ENCODE results near the gene GPR17. TPM values are rescaled to one million over a fixed set of nuclear protein-coding genes. Genes with fewer than 3 reads are reported as not detected.

GPR17 gene
- total and polyA plus RNA-seq, 7 experiments from 2014 or later: not detected

- Mint-ChIP-seq H3K4me1 (peaks cover 0 to 16% (median 7%) of the 10 kb centered on the region in 7 donors), H3K27me3 (peaks cover 0 to 4% (median 0%) of the 10 kb centered on the region in 5 donors), H3K27ac (no peak overlapping the region), H3K9me3 (peaks cover 0 to 32% (median 9%) of the 10 kb centered on the region in 11 donors), H3K36me3 (peaks cover 3 to 14% (median 9%) of the 10 kb centered on the region in 5 donors), H3K4me3 (no peak overlapping the region)
- Histone ChIP-seq H3K36me3 (ENCODE audit: control insufficient read depth in 2 of 3, insufficient read depth in 3 of 3, low read length in 3 of 3) (no peaks in the 10 kb centered on the region), H3K9me3 (ENCODE audit: control insufficient read depth in 2 of 3, low read length in 3 of 3) (peaks cover 0 to 5% (median 0%) of the 10 kb centered on the region in 3 experiments), H3K27me3 (ENCODE audit: control insufficient read depth in 2 of 2, insufficient read depth in 2 of 2, low read length in 2 of 2) (no peaks in the 10 kb centered on the region), H3K27ac (ENCODE audit: low read depth, low read length) (no peak overlapping the region), H3K4me3 (ENCODE audit: low read length) (no peak overlapping the region), H3K4me1 (ENCODE audit: control insufficient read depth in 2 of 2, insufficient read depth in 2 of 2, low read length in 2 of 2) (peaks cover 0 to 11% of the 10 kb centered on the region in 2 donors)
- DNase-seq (no peak), ATAC-seq (peak; percentile 27)
- intact Hi-C loops (cut with micrococcal nuclease): no loop called here
- ChIA-PET POLR2A (no interaction called here), CTCF (no interaction called here)
Observed at GRCh38 chr2:127609031-127609751, 36.8 kb upstream of the GPR17 start.

GRCh38 chr2:127609818-127610217, 36.1 kb upstream of the GPR17 start:
- intact Hi-C loops (cut with micrococcal nuclease): no loop called here
- no peak overlapping the region for H3K4me3 ChIP-seq (ENCODE audit: low read length)
- Mint-ChIP-seq H3K4me3 (no peak overlapping the region), H3K4me1 (peaks cover 0 to 16% (median 4%) of the 10 kb centered on the region in 7 donors), H3K36me3 (peaks cover 3 to 14% (median 9%) of the 10 kb centered on the region in 5 donors), H3K9me3 (peaks cover 0 to 32% (median 9%) of the 10 kb centered on the region in 11 donors), H3K27ac (no peak overlapping the region), H3K27me3 (peaks cover 0 to 4% (median 0%) of the 10 kb centered on the region in 5 donors)
- peaks cover 0 to 5% (median 0%) of the 10 kb centered on the region in 3 experiments for H3K9me3 ChIP-seq (ENCODE audit: control insufficient read depth in 2 of 3, low read length in 3 of 3)
- no peaks in the 10 kb centered on the region for H3K36me3 ChIP-seq (ENCODE audit: control insufficient read depth in 2 of 3, insufficient read depth in 3 of 3, low read length in 3 of 3)
- H3K27ac ChIP-seq (ENCODE audit: low read depth, low read length): no peak overlapping the region
- CTCF ChIA-PET: no interaction called here
- no peaks in the 10 kb centered on the region for H3K27me3 ChIP-seq (ENCODE audit: control insufficient read depth in 2 of 2, insufficient read depth in 2 of 2, low read length in 2 of 2)
- ATAC-seq (no peak), DNase-seq (no peak)
- POLR2A ChIA-PET: no interaction called here
- H3K4me1 ChIP-seq (ENCODE audit: control insufficient read depth in 2 of 2, insufficient read depth in 2 of 2, low read length in 2 of 2): peaks cover 0 to 11% of the 10 kb centered on the region in 2 donors

- no peaks in the 10 kb centered on the region for H3K27me3 ChIP-seq (ENCODE audit: control insufficient read depth in 2 of 2, insufficient read depth in 2 of 2, low read length in 2 of 2)
- H3K4me1 ChIP-seq (ENCODE audit: control insufficient read depth in 2 of 2, insufficient read depth in 2 of 2, low read length in 2 of 2): peaks cover 0 to 11% of the 10 kb centered on the region in 2 donors
- Mint-ChIP-seq H3K27ac (no peak overlapping the region), H3K9me3 (peaks cover 0 to 32% (median 9%) of the 10 kb centered on the region in 11 donors), H3K4me3 (no peak overlapping the region), H3K36me3 (peaks cover 3 to 14% (median 9%) of the 10 kb centered on the region in 5 donors), H3K27me3 (peaks cover 0 to 4% (median 0%) of the 10 kb centered on the region in 5 donors), H3K4me1 (peaks cover 0 to 24% (median 11%) of the 10 kb centered on the region in 7 donors)
- ATAC-seq (no peak), DNase-seq (no peak)
- intact Hi-C loops (cut with micrococcal nuclease): no loop called here
- H3K27ac ChIP-seq (ENCODE audit: low read depth, low read length): no peak overlapping the region
- ChIA-PET POLR2A (no interaction called here), CTCF (interaction anchor here (2.2 kb wide), 1 partner anchor 30 kb away, joined by 6 read pairs; no protein-coding TSS in a partner anchor)
- H3K4me3 ChIP-seq (ENCODE audit: low read length): no peak overlapping the region
- H3K9me3 ChIP-seq (ENCODE audit: control insufficient read depth in 2 of 3, low read length in 3 of 3): peaks cover 0 to 5% (median 0%) of the 10 kb centered on the region in 3 experiments
- no peaks in the 10 kb centered on the region for H3K36me3 ChIP-seq (ENCODE audit: control insufficient read depth in 2 of 3, insufficient read depth in 3 of 3, low read length in 3 of 3)
Observed at GRCh38 chr2:127610561-127610960, 35.4 kb upstream of the GPR17 start.

- no peak overlapping the region for H3K27ac Mint-ChIP-seq
- H3K27me3 Mint-ChIP-seq: peaks cover 0 to 9% (median 0%) of the 10 kb centered on the region in 5 donors
- no peak for ATAC-seq
- DNase-seq: no peak
- POLR2A ChIA-PET: no interaction called here
- Histone ChIP-seq H3K27ac (ENCODE audit: low read depth, low read length) (no peak overlapping the region), H3K36me3 (ENCODE audit: control insufficient read depth in 2 of 3, insufficient read depth in 3 of 3, low read length in 3 of 3) (no peaks in the 10 kb centered on the region), H3K4me1 (ENCODE audit: control insufficient read depth in 2 of 2, insufficient read depth in 2 of 2, low read length in 2 of 2) (peaks cover 0 to 13% of the 10 kb centered on the region in 2 donors), H3K27me3 (ENCODE audit: control insufficient read depth in 2 of 2, insufficient read depth in 2 of 2, low read length in 2 of 2) (no peaks in the 10 kb centered on the region), H3K9me3 (ENCODE audit: control insufficient read depth in 2 of 3, low read length in 3 of 3) (peaks cover 0 to 5% (median 0%) of the 10 kb centered on the region in 3 experiments), H3K4me3 (ENCODE audit: low read length) (no peak overlapping the region)
- peaks cover 3 to 14% (median 9%) of the 10 kb centered on the region in 5 donors for H3K36me3 Mint-ChIP-seq
- CTCF ChIA-PET: interaction anchor here (0.7 to 2.2 kb wide), 2 partner anchors 9 to 29 kb away, joined by 4 to 6 read pairs; no protein-coding TSS in a partner anchor
- H3K9me3 Mint-ChIP-seq: peaks cover 0 to 32% (median 9%) of the 10 kb centered on the region in 11 donors
- H3K4me3 Mint-ChIP-seq: no peak overlapping the region
- intact Hi-C loops (cut with micrococcal nuclease): no loop called here
- peaks cover 7 to 31% (median 19%) of the 10 kb centered on the region in 7 donors for H3K4me1 Mint-ChIP-seq
Observed at GRCh38 chr2:127611076-127611925, 34.7 kb upstream of the GPR17 start.

GRCh38 chr2:127612111-127612822, 33.7 kb upstream of the GPR17 start:
- no peaks in the 10 kb centered on the region for H3K36me3 ChIP-seq (ENCODE audit: control insufficient read depth in 2 of 3, insufficient read depth in 3 of 3, low read length in 3 of 3)
- intact Hi-C loops (cut with micrococcal nuclease): no loop called here
- H3K27ac ChIP-seq (ENCODE audit: low read depth, low read length): no peak overlapping the region
- peaks cover 3 to 14% (median 9%) of the 10 kb centered on the region in 5 donors for H3K36me3 Mint-ChIP-seq
- no peak overlapping the region for H3K4me3 ChIP-seq (ENCODE audit: low read length)
- peaks cover 0 to 18% (median 0%) of the 10 kb centered on the region in 5 donors for H3K27me3 Mint-ChIP-seq
- H3K4me1 ChIP-seq (ENCODE audit: control insufficient read depth in 2 of 2, insufficient read depth in 2 of 2, low read length in 2 of 2): peaks cover 0 to 17% of the 10 kb centered on the region in 2 donors
- no peak for ATAC-seq
- peaks cover 0 to 32% (median 9%) of the 10 kb centered on the region in 11 donors for H3K9me3 Mint-ChIP-seq
- POLR2A ChIA-PET: interaction anchor here (0.8 kb wide), 1 partner anchor 265 kb away, joined by 3 read pairs; no protein-coding TSS in a partner anchor
- H3K9me3 ChIP-seq (ENCODE audit: control insufficient read depth in 2 of 3, low read length in 3 of 3): peaks cover 0 to 5% (median 0%) of the 10 kb centered on the region in 3 experiments
- H3K4me1 Mint-ChIP-seq: peaks cover 8 to 41% (median 28%) of the 10 kb centered on the region in 7 donors
- CTCF ChIA-PET: interaction anchor here (0.7 to 2.2 kb wide), 2 partner anchors 10 to 28 kb away, joined by 4 to 6 read pairs; no protein-coding TSS in a partner anchor
- no peak overlapping the region for H3K4me3 Mint-ChIP-seq
- H3K27me3 ChIP-seq (ENCODE audit: control insufficient read depth in 2 of 2, insufficient read depth in 2 of 2, low read length in 2 of 2): no peaks in the 10 kb centered on the region
- no peak overlapping the region for H3K27ac Mint-ChIP-seq
- DNase-seq: no peak

- no peak overlapping the region for H3K27ac ChIP-seq (ENCODE audit: low read depth, low read length)
- POLR2A ChIA-PET: interaction anchor here (0.7 kb wide), 1 partner anchor 20 kb away, joined by 3 read pairs; no protein-coding TSS in a partner anchor
- DNase-seq (no peak), ATAC-seq (no peak)
- no peak overlapping the region for H3K4me3 ChIP-seq (ENCODE audit: low read length)
- Mint-ChIP-seq H3K4me3 (no peak overlapping the region), H3K27me3 (peaks cover 0 to 21% (median 0%) of the 10 kb centered on the region in 5 donors), H3K36me3 (peaks cover 6 to 14% (median 9%) of the 10 kb centered on the region in 5 donors), H3K9me3 (peaks cover 0 to 32% (median 9%) of the 10 kb centered on the region in 11 donors), H3K27ac (peak overlapping the region in 1 of 9 donors; percentile 11), H3K4me1 (peaks cover 8 to 44% (median 33%) of the 10 kb centered on the region in 7 donors)
- CTCF ChIA-PET: interaction anchor here (1.7 kb wide), 1 partner anchor 11 kb away, joined by 3 read pairs; no protein-coding TSS in a partner anchor
- intact Hi-C loops (cut with micrococcal nuclease): no loop called here
- H3K9me3 ChIP-seq (ENCODE audit: control insufficient read depth in 2 of 3, low read length in 3 of 3): peaks cover 0 to 5% (median 0%) of the 10 kb centered on the region in 3 experiments
- no peaks in the 10 kb centered on the region for H3K36me3 ChIP-seq (ENCODE audit: control insufficient read depth in 2 of 3, insufficient read depth in 3 of 3, low read length in 3 of 3)
- H3K27me3 ChIP-seq (ENCODE audit: control insufficient read depth in 2 of 2, insufficient read depth in 2 of 2, low read length in 2 of 2): no peaks in the 10 kb centered on the region
- H3K4me1 ChIP-seq (ENCODE audit: control insufficient read depth in 2 of 2, insufficient read depth in 2 of 2, low read length in 2 of 2): peaks cover 0 to 10% of the 10 kb centered on the region in 2 donors
Observed at GRCh38 chr2:127614246-127614645, 31.7 kb upstream of the GPR17 start.
